T-helper 9 cell (primary cell): ENCODE measurements around the gene RC3H1.
"Not testable (repeated sequence)": the region's sequence is repeated elsewhere in the genome, so short reads cannot be mapped to it uniquely, and the experiment has no call there.

Source experiments
- DNase-seq: peaks from one replicate; pipeline ENCODE4 v3.0.0-alpha.2; 2020

RC3H1 gene

DNA sequence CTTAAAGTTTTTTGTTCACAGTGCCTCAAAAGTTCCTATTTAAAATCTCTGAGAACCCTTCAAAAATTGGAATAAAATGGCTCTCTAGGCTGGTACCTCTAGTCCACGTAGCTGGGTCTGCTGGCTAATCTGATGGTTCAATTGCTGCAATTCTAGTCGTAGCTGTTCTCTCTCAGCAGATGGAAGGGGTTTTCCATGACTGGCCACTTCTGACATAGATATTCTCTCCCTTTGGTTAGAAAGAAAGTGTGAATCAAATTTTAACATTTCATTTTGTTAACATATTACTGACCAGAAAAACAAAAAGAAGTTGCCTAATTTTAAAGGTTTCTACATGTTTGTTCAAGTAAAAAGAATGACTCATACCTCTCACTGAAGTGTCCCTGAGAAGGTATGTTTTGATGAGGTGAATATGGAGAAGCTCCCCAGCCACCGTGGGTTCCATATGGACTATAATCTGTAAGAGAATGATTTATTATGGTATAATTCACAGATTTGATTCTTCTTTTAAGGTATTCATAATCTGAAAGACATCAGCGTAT, 75.7 kb downstream of the RC3H1 start:
- no peak for DNase-seq

DNA sequence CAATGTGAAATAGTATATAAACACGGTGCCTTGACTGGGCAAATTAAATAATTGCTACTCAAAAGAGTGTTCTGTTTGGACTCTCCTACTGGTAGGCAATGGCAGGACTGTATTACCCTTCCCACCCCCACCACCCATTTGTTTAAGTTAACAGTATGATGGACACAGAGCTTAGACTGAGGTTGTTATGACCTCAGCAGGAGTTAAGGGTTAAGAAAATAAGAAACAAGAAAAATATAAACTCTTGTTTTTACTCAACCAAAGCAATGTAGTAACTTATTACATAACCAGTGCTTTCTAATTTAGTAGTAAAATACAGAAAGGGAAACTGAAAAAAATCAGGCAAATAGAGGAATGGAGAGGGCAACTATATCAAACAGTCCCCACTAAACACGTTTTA, 85.1 kb downstream of the RC3H1 start:
- DNase-seq: no peak

GRCh38 chr1:173934440-173934839, 87.7 kb downstream of the RC3H1 start:
- DNase-seq: no peak

GRCh38 chr1:173930541-173930940, 91.6 kb downstream of the RC3H1 start:
- DNase-seq: not testable (repeated sequence)

GRCh38 chr1:173925306-173926242, 96.6 kb downstream of the RC3H1 start:
- no peak for DNase-seq

DNA sequence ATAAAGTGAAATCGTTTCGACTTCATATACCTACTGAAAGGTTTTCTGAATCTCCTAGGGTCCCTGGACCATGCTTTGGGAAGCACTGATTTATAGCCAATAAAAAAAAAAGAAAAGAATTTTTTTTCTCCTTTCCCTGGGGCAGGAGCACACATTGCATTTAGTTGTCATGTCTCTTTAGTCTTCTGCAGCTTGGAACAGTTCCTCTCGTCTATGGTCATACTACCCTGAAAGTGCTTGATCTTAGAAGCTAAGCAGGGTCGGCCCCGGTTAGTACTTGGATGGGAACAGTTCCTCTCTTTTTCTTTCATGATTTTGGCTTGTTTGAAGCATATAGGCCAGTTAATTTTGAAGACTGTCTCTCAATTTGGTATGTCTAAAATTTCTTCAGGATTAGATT, 101.3 kb downstream of the RC3H1 start:
- DNase-seq: no peak

DNA sequence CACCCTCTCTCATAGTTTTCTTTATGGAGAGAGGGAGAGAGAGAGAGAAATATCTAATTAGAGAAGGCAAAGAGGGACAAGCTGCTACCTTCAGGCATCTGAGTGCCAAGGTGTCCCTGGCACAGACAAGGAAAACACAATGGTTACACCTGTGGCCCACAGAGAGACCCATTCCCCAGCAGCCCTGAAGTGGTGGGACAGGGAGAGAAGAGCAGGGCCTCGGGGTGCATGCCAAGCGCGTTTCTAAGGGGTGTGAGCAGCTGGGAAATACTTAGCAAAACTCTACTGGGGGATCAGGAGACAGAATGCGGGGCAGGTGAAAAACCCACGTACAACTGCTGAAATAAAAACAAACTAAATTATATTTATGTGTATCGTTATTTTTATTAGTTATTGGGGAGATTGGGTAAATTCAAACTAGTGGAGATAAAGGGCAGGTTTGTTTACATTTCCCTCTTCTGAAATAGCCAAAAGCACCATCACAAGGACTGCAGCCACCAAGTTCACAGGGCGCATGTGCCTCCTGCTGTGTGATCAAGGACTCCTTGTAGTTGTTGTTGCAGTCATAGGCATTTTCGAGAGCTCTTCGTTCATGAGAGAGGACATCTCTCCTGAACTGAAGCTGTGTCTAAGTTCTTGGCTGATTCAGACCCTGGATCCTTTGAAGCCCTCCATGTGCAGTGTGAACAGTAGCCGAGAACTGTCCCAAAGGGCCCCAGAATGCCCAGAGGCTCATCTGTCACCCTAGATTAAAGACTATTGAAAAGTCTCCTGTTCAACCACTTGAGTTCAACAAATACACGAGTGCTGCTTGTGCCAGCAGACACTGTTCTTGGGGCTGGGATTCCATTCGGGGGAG, 104.3 kb downstream of the RC3H1 start:
- no peak for DNase-seq

- DNase-seq: no peak
Measured at GRCh38 chr1:173917149-173917548, 105.0 kb downstream of the RC3H1 start, which contains the start of gene SERPINC1. Gene SERPINC1 (minus strand): TSS chr1:173917327. CDS start chr1:173917259, 68 bp downstream.

DNA sequence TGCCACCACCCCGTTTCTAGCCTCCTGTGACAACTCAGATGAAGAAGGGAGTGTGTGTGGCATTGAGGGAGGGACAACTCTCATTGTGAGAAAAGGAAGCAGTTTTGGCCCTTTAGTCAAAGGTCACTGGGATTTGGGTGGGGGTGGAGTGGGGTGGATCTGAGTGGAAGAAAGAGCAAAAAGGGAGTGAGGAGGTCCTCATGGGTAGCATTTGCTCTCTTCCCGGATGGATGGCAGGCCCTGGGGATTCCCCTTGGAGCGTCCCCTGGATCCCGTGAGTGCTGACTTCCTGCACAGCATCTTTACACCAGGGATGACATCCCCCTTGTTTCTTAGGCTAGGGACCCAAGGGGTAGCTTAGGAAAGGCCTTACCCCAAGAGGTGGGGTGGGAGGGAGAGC, 105.5 kb downstream of the RC3H1 start:
- DNase-seq: no peak

GRCh38 chr1:173915596-173915995, 106.6 kb downstream of the RC3H1 start:
- no peak for DNase-seq

DNA sequence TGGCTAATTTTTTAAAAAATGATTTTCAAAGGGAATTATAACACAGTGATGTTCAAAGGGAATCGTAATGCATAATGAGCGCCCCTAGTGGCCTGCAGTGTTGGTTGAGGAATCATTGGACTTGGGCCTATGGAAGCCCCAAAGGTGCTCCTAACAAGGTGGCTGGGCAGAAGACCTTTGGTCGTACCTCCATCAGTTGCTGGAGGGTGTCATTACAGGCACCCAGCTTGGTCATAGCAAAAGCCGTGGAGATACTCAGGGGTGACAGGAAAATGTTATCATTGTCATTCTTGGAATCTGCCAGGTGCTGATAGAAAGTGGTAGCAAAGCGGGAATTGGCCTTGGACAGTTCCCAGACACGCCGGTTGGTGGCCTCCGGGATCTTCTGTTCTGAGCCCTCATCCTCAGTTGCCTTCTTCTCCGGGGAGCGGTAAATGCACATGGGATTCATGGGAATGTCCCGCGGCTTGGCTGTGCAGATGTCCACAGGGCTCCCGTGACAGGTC, 107.7 kb downstream of the RC3H1 start:
- peak; percentile 5 for DNase-seq

GRCh38 chr1:173913111-173913510, 109.0 kb downstream of the RC3H1 start:
- DNase-seq: no peak

- no peak for DNase-seq
Measured at GRCh38 chr1:173903827-173904531, 118.2 kb downstream of the RC3H1 start.

GRCh38 chr1:173900992-173901391, 121.2 kb downstream of the RC3H1 start:
- DNase-seq: no peak

DNA sequence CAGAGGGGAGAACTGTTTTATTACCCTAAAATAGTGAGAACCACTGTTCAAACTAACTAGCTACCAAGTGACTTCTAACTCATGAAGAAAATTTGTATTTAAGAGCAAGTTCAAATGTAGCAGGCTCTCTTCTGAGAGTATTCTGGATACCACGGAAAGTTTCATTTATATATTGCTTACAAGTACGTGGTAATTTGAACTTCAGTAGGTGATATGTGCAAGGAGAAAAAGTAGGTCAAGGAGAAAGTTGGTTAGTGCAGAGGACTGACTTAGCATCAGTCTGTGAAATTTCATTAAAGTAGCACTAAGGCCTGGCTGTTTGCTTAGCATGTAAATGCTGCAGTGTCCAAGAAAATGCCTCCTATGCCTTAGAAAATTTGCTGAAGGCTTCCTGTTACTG, 121.7 kb downstream of the RC3H1 start:
- DNase-seq: no peak

DNA sequence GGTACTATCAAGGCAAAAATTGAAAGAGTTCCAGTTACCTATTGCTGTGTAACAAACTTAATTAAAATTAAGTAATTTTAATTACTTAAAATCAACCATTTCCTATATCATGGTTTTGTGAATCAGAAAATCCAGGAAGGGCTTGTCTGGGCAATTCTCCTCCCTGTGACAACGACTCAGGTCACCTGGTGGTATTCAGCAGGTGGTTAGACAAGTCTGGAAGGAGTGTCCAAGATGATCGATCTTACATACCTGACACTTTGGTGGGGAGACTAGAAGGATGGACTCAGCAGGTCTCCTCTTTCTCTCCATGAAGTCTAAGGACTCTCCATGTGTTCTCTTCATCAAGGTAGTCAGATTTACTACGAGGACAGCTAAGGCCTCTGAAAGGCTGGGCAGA, 128.0 kb downstream of the RC3H1 start:
- no peak for DNase-seq

- DNase-seq: no peak
Measured at GRCh38 chr1:173893611-173894010, 128.5 kb downstream of the RC3H1 start.

- DNase-seq: no peak
Measured at GRCh38 chr1:173889885-173890284, 132.3 kb downstream of the RC3H1 start.

- DNase-seq: no peak
Measured at GRCh38 chr1:173888749-173889148, 133.4 kb downstream of the RC3H1 start.

- no peak for DNase-seq
Measured at GRCh38 chr1:173887627-173888026, 134.5 kb downstream of the RC3H1 start.

DNA sequence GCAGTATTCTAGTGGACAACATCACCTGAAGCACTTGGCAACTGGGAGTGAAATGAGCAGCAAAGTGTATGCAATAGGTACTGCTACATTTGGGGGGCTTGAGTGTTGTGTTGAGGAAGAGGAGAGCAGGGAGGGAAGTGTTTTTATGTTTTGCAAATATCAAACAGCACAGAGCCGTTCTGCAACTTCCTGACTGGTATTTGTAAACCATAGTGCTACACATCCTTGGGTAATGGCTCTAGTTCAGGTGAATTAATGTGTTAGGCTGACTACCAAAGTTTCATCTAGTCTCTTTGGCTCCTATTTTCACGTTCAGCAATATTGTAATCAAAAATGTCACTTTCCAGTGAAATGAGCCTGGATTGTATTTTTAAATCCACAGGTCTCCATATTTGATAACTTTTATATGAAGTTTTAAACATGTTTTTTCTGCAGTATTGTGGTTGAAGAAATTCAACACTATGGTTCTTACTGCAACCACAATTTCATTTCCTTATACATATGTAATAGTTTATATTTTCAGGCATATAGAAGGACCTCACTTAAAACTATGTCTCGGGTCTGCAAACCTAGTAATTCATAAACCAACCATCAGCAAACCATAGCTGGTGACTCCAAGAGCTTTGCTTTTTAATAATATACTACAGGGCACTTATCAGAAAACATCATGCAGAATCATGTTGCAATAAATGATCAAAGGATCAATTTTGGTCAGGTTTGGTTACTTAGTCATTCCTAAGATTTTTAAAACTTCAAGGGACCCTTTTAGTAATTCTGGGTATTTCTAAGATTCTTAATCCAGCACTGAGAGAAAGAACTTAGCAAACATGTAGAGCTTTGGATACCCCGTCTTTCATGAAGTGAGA, 135.2 kb downstream of the RC3H1 start:
- no peak for DNase-seq
